ENCODE data around the gene SDCCAG8.

The SDCCAG8 gene

GRCh38 chr1:243489681-243490546 is 234.1 kb downstream of the SDCCAG8 start:
- DNase-seq: no peak

DNA sequence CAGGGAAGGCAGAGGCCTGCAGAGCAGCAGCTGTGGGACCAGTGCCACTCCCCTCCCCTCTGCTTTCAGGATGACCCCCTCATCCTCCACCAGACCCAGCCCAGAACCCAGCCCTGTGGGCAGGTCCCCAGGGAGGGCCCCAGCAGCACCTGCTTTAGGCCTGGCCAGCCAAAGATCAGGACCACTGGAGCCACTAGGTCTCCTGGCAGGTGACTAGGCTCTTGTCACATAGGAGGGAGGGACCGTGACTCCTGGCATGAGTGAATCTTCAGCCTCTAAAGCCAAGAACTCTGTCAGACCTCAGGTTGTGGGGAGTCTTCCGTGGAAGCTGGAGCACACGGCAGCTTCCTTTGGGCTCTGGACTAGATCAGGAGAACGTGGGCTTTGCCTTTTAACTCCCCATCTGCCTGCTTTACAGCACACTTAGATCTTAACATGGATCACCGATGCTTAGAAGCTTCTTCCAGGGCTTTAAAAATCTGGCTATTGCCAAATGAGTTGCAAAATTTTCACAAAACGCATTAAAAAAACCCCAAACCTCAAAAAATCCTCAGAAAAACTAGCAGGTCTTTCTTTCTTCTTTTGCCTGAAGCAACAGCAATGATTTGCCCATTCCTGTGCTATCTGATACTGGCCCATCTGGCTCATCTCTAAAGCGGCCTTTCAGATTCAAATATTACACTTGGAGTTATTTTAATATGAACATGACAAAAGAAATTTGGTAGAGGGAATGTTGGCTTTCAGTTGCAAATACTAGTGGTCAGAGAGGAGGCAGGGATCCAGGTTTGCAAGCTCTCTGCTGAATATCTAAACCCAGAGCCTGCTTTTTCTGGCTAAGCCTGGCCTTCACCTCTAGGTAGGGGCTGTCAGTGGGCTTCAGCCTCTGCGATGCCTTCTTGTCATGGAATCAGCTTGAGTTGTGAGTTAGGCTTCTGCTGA is 235.2 kb downstream of the SDCCAG8 start:
- no peak for DNase-seq

GRCh38 chr1:243493156-243494129 is 237.6 kb downstream of the SDCCAG8 start:
- no peak for DNase-seq

GRCh38 chr1:243494741-243495431 is 239.0 kb downstream of the SDCCAG8 start:
- DNase-seq: no peak

GRCh38 chr1:243495442-243496186 is 239.8 kb downstream of the SDCCAG8 start:
- DNase-seq: peak; percentile 45

GRCh38 chr1:243496187-243496646 is 240.4 kb downstream of the SDCCAG8 start:
- peak; percentile 73 for DNase-seq

DNA sequence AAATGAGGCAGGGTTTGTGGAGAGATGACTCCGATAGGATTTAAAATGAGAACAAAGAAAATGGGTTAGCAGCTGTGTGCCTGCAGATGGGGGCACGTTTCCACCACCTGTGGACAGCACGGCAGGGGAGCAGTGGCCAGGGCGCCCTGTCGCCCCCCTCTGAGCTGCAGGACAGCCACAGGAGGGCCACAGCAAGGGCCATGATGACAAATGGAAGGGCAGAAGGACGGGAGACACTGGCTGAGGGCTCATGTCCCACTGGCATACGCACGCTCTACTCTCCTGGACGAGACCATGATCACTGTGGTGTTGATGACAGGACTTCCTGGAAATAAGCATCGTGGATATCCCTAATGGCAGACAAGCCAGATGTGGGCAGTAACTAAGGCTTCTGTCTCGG is 241.0 kb downstream of the SDCCAG8 start:
- DNase-seq: no peak

DNA sequence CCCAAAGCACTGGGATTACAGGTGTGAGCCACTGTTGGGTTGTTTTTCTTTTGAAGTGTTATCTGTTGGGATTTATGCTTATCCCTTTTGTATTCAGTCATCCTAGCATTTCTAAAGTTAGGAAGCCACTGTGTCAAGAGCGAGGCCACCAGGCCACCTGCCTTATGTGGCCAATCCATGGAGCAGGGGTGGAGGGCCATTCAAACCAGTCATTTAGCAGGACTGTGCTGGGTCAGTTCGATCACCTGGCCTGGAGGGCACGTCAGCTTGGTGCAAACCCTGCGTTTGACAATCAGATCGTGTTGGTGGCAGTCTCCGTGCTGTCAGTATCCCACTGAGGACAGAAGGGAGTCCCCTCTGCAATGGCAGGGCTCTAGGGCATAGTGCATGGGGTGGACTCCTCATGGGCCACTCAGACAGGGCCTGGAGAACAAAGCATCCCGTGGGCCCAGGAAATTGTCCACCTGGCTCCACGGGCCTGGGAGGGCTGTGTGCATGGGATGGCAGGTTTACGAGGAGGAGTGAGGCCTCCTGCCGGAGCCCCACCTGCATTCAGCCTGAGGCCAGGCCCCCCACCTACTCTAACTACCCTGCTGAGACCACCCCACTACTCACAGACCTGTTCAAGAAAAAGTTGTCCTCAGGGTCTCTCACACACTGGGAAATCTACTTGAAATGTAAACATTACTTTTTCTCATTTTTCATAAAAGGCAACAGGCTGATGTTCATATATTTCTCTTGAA is 242.3 kb downstream of the SDCCAG8 start:
- DNase-seq: no peak

GRCh38 chr1:243499248-243499647 is 243.4 kb downstream of the SDCCAG8 start:
- DNase-seq: no peak

- no peak for DNase-seq
Measured at GRCh38 chr1:243499711-243500110, 243.9 kb downstream of the SDCCAG8 start.

DNA sequence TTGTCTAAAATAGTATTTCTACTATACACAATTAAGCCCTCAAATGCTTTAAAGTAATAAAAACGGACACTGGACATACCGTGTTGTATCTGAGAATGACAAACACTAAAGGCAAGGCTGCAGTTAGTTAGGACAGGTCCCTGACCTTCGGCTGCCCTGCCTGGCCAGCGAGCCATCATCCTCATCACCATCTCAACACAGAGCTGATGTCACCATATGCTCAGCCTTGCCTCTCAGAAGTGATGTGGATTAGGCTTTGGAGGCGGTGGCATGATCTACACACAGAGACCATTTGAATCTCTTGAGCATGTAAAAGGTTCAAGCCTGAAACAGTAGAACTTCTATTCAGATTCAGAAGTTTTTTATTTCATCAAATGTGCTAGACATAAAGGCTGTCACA is 244.7 kb downstream of the SDCCAG8 start:
- DNase-seq: no peak

GRCh38 chr1:243501002-243501401 is 245.2 kb downstream of the SDCCAG8 start:
- DNase-seq: no peak

- DNase-seq: no peak
Measured at GRCh38 chr1:243503155-243503554, 247.3 kb downstream of the SDCCAG8 start.

DNA sequence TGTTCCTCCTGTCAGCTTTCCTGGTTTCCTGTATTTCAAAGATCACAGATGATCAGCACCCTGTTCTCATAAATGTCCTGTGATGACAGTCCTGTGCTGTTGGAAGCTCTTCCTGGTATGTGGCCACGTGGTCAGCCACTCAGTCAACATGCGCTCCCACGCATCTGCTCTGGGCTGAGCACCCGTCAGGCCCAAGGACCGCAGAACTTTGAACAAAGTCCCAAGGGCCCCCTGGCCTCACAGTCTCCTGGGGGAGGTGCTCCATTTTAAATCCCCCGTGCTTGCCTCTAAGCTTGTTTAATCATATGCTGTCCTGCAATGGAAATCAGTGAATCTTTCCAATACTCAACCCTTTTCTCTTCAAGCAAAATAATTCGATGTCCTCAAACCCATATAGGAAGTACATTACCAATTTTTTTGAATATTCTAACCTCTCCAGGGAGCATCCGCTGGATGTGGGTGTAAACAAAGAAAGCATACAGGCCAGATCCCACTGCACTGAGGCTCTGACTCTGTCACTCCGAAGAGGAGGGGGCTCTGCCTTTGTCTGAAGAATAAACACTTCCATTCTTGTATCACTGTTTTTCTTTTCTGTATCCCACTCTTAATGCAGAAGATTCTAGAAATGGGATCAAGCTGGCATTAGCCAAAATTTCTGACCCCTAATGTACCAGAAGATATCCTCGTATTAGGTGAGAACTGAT is 250.3 kb downstream of the SDCCAG8 start:
- no peak for DNase-seq

DNA sequence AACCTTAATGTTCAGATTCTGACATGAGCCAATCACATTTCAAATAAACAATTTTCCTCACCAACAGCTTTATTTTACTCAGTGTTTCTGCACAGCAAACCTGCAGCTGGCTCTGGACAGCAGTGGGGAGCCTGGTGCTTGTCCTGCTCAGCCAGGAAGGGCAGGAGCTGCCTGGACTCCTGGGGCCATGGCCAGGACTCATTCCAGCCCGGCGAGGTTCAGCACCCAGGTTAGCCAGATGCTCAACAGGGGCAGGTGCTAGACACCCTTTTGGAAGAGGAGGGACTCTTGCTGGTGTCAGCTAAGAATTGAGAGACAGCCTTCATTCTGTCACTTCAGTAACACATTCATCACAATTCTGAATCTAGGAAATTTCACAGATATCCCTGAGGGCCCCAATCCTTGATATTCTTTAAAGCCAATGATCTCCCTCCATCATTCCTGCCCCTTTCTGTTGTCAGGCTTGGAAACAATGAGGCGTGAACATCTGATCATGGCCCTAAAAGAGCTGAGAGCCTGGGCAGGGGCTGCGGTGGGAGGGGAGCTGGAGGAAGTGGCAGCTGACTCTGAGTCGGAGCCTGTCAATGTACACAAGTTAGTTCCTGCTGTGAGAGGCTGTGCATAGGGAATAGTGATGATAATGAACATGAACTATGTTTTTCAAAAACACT is 251.3 kb downstream of the SDCCAG8 start:
- no peak for DNase-seq

DNA sequence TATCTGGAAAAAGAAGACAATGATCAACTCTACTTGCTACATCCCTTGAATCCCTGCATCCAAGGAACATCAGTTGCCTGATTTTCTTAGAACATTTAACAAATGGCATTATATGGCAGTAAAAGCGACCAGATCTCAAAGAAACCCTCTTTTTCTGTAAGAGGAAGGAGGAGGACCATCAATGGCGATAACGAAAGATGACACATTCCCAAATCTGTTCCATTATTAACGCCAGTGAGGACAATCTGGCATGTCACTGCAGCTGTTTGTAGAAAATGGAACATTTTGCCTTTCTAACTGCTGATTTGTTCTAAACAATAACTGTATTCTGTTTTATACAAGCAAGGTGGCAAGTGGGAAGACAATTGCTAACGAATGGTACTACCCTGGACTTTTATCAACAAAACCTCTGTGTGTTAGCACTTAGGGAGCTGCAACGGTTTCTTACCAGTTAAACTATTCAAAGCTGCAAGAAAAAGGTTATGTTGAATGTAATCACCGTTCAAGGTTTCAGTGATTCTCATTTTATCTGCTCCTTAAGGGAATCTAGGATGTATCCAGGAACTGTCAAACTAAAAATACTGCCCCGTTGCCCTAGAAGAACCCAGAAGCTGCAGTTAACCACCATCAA is 251.9 kb downstream of the SDCCAG8 start:
- no peak for DNase-seq

- DNase-seq: no peak
Measured at GRCh38 chr1:243508303-243508713, 252.5 kb downstream of the SDCCAG8 start.

DNA sequence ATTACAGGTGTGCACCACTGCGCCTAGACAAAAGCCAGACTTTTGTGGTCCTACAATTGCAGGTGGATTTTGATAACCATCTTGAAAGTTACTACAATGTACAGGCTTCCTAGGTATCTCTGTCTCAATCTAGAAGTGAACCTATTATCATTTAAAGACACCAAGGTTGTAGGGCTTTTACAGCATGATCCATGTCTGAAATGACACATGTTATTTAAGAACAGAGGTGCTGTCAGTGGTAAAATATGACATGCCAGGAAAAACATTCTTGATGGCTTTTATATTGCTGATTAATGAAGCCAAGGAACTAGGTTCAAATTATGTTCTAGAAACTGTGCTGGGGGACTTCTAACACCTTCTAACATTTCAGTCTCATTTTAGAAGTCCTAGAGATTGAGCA is 253.1 kb downstream of the SDCCAG8 start:
- no peak for DNase-seq

DNA sequence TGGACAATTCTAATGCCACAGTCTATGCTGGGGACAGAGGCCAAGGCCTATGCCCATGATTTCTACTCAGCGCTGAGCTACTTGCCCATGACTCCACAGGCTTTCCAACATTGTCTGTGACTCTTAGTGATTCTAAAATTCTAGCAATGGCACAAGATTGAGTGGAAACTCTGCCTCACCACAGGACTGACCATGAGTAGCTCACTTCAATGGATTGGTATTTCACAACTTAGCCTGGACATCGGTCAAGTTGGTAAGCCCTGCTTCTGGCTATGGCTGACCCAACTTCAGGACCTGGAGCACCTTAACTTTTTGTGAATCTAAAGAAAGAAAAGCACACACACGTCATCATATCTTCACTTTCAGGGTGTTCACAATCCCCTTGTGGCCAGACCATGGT is 255.1 kb downstream of the SDCCAG8 start:
- no peak for DNase-seq

Data from NCI-H2029 (cell line).